NCI-H1092 (cell line): ENCODE results near the gene GREB1.

ENCODE experiments used
- DNase-seq: peaks from one replicate; lab custom pipeline; 2025; lab: John Stamatoyannopoulos, UW

GREB1 gene

GRCh38 chr2:11559786-11560155, 25.9 kb downstream of the GREB1 start:
- DNase-seq: no peak

- DNase-seq: no peak
These were observed 27.0 kb downstream of the GREB1 start for GRCh38 chr2:11560806-11561205.

- no peak for DNase-seq
These were observed 28.2 kb downstream of the GREB1 start for GRCh38 chr2:11562011-11562410.

GRCh38 chr2:11562476-11562875, 28.6 kb downstream of the GREB1 start:
- no peak for DNase-seq

GRCh38 chr2:11563784-11564666, 30.2 kb downstream of the GREB1 start:
- no peak for DNase-seq

GRCh38 chr2:11564816-11565567, 31.1 kb downstream of the GREB1 start:
- DNase-seq: no peak

- DNase-seq: no peak
These were observed 32.5 kb downstream of the GREB1 start for GRCh38 chr2:11566383-11566782.

- DNase-seq: no peak
These were observed 33.8 kb downstream of the GREB1 start for GRCh38 chr2:11567631-11568031.

- no peak for DNase-seq
These were observed 34.6 kb downstream of the GREB1 start for GRCh38 chr2:11568436-11568835.

GRCh38 chr2:11569636-11570035, 35.8 kb downstream of the GREB1 start:
- no peak for DNase-seq

- DNase-seq: no peak
These were observed 37.3 kb downstream of the GREB1 start for GRCh38 chr2:11571170-11571569.

- DNase-seq: no peak
These were observed 39.2 kb downstream of the GREB1 start for GRCh38 chr2:11572996-11573395.

GRCh38 chr2:11573418-11574175, 39.8 kb downstream of the GREB1 start:
- no peak for DNase-seq

GRCh38 chr2:11574176-11575046, 40.6 kb downstream of the GREB1 start:
- DNase-seq: no peak

- DNase-seq: no peak
These were observed 42.6 kb downstream of the GREB1 start for GRCh38 chr2:11576398-11576797.

GRCh38 chr2:11577101-11577883, 43.4 kb downstream of the GREB1 start:
- DNase-seq: no peak

- DNase-seq: no peak
These were observed 44.5 kb downstream of the GREB1 start for GRCh38 chr2:11578081-11578948.

- DNase-seq: no peak
These were observed 45.3 kb downstream of the GREB1 start for GRCh38 chr2:11578986-11579774.
